Measurements from ENCODE around the gene NRK. TPM values are rescaled to one million over a fixed set of nuclear protein-coding genes. Genes with fewer than 3 reads are reported as not detected.
"Not testable (repeated sequence)": the region's sequence is repeated elsewhere in the genome, so short reads cannot be mapped to it uniquely, and the experiment has no call there.

NRK gene
- total RNA-seq, 1 donor from 2014 or later, result 1.3 TPM

DNA sequence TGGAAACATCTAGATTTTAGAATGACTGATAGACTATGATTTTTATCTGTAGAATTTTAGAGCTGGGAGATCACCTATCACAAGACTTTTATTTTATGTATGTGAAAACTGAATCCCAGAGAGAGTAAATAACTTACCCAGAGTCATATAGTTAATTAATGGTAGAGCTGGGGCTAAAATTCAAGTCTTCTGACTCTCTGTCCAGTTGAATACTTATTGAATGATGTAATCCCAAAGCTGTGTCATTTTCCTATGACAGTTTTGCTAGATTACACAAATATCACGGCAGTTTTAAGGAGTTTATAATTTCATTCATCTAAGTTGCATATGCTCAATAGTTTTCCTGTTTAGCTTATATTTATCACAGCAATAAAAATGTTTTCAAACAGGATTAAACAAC is 6.7 kb downstream of the NRK start:
- H3K4me3 ChIP-seq, result no peak overlapping the region
- TF ChIP-seq, protein P1, sequence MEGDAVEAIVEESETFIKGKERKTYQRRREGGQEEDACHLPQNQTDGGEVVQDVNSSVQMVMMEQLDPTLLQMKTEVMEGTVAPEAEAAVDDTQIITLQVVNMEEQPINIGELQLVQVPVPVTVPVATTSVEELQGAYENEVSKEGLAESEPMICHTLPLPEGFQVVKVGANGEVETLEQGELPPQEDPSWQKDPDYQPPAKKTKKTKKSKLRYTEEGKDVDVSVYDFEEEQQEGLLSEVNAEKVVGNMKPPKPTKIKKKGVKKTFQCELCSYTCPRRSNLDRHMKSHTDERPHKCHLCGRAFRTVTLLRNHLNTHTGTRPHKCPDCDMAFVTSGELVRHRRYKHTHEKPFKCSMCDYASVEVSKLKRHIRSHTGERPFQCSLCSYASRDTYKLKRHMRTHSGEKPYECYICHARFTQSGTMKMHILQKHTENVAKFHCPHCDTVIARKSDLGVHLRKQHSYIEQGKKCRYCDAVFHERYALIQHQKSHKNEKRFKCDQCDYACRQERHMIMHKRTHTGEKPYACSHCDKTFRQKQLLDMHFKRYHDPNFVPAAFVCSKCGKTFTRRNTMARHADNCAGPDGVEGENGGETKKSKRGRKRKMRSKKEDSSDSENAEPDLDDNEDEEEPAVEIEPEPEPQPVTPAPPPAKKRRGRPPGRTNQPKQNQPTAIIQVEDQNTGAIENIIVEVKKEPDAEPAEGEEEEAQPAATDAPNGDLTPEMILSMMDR (IDR thresholded peaks at IDR 0.05), result no peak
- H3K27me3 ChIP-seq, result no peaks in the 10 kb centered on the region
- ATAC-seq (no peak), DNase-seq (no peak)
- H3K9me3 ChIP-seq, result no peaks in the 10 kb centered on the region
- no peak overlapping the region for H3K27ac ChIP-seq
- intact Hi-C loops (cut with DNase I), result no loop called here
- no peaks in the 10 kb centered on the region for H3K4me1 ChIP-seq
- H3K36me3 ChIP-seq, result no peaks in the 10 kb centered on the region

DNA sequence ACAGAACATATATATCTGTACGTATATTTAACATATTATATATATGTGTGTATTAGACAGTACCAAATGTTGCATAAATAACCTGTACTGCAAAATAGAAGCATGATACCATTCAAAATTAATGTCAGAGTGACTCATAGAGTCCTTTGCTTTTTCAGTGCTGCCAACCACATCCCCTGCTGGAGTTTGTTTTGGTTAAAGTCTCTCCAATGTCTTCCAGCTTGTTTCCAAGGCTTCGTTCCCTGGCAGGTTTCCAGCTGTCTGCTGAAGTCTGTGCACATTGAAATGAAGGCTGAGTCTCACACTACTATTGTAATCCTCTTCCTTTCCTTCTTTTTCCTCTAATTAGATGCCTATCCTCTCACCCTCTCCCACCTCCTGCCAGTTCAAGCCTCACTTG is 14.9 kb downstream of the NRK start:
- Histone ChIP-seq H3K4me1 (no peaks in the 10 kb centered on the region), H3K27me3 (no peaks in the 10 kb centered on the region), H3K36me3 (no peaks in the 10 kb centered on the region), H3K4me3 (no peak overlapping the region), H3K27ac (no peak overlapping the region), H3K9me3 (no peaks in the 10 kb centered on the region)
- ATAC-seq, result no peak
- intact Hi-C loops (cut with DNase I), result no loop called here
- TF ChIP-seq, protein P1 (IDR thresholded peaks at IDR 0.05), result no peak
- DNase-seq, result no peak

DNA sequence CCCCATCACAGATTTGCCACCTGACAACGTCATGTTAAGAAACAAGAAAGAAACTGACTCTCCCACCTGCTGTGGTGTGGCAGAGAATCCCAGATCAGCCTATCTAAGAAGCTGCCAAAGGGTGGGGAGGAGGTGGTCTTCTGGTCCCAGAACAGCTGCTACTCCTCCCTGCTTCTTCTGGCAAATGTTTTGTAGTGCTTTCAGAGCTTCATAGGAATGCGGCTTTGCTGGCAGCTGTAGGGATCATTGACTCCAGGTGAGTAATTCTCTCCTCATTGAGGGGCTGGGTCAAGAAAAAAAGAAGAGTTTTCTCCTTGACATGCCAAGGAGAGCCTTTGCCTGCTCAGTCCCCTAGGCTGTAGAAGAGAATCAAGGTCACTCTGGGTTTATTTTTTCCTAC is 23.3 kb downstream of the NRK start:
- Histone ChIP-seq H3K27me3 (no peaks in the 10 kb centered on the region), H3K9me3 (no peaks in the 10 kb centered on the region), H3K4me1 (no peaks in the 10 kb centered on the region), H3K36me3 (no peaks in the 10 kb centered on the region), H3K4me3 (no peak overlapping the region), H3K27ac (no peak overlapping the region)
- TF ChIP-seq, protein P1 (IDR thresholded peaks at IDR 0.05), result no peak
- DNase-seq, result no peak
- no peak for ATAC-seq
- intact Hi-C loops (cut with DNase I), result no loop called here

- intact Hi-C loops (cut with DNase I), result not testable (repeated sequence)
These were observed 27.8 kb downstream of the NRK start for GRCh38 chrX:105850100-105850499.

DNA sequence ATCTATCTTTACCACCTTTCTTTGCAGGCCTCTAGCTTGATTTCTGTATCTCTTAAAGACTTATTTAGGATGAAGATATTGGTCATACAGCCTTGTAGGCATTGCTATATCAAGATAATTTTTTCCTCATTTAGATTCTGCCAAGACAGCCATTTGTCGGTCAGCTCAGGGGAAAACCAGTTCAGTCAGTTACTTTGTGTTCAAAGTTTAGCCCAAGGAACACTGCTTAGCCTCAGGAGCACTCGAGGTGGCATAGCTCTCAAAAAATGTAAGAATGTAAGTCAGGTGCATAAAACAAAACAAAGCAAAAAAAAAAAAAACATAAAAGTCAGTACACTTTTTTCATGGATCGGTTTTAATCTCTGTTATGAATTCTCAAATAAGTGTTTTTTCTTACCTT is 43.4 kb downstream of the NRK start:
- ATAC-seq, result no peak
- intact Hi-C loops (cut with DNase I), result no loop called here
- Histone ChIP-seq H3K27ac (no peak overlapping the region), H3K36me3 (no peaks in the 10 kb centered on the region), H3K4me3 (no peak overlapping the region), H3K4me1 (no peaks in the 10 kb centered on the region), H3K9me3 (no peaks in the 10 kb centered on the region), H3K27me3 (no peaks in the 10 kb centered on the region)
- TF ChIP-seq, protein P1 (IDR thresholded peaks at IDR 0.05), result no peak
- DNase-seq, result no peak

More at GRCh38 chrX:105850100-105850499, 27.8 kb downstream of the NRK start:
- not testable (repeated sequence) for DNase-seq, H3K9me3 ChIP-seq, H3K4me1 ChIP-seq, H3K27ac ChIP-seq, H3K4me3 ChIP-seq, ATAC-seq, H3K36me3 ChIP-seq, H3K27me3 ChIP-seq

- Histone ChIP-seq H3K4me1 (no peaks in the 10 kb centered on the region), H3K4me3 (no peak overlapping the region), H3K36me3 (no peaks in the 10 kb centered on the region), H3K27ac (no peak overlapping the region), H3K27me3 (no peaks in the 10 kb centered on the region), H3K9me3 (no peaks in the 10 kb centered on the region)
- DNase-seq (no peak), ATAC-seq (no peak)
- TF ChIP-seq, protein P1 (IDR thresholded peaks at IDR 0.05), result no peak
- intact Hi-C loops (cut with DNase I), result no loop called here
These were observed 47.4 kb downstream of the NRK start for GRCh38 chrX:105869701-105870100.
